Measurements from ENCODE around the gene MAP4K2. TPM values are rescaled to one million over a fixed set of nuclear protein-coding genes. Genes with fewer than 3 reads are reported as not detected.

Gene MAP4K2
- total and polyA plus RNA-seq, 7 donors: 3.0 to 6.7 (median 4.5) TPM

DNA sequence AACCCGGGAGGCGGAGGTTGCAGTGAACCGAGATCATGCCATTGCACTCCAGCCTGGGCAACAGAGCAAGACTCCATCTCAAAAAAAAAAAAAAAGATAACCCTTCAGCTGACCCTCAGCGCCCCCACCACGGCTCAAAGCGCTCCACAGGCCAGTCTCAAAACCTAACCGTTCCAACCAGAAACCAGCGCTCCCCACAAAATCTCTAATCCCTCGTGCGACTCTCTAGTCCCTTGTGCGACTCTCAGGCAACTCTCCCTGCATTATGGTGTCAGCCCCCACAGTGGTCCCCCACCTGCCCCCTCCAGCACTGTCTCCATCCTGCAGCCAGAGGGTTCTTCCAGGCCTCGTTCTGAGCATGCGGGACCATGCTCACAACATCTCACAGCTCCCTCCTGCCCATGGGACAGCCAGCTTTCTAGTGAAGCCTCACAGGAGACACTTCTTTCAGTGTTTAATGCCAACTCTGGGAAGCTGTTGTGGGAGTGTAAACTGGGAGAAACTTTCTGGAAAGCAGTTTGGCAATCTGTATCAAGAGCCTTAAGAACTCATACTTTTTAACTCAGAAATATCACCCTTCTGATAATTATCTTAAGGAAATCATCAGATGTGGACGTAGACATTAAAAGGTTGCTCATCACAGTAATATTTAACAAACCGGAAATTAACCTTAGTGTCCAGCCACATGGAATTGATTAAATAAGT lies 54.9 kb downstream of the MAP4K2 start:
- intact Hi-C loops (cut with DNase I): no loop called here
- H3K27ac ChIP-seq: no peak overlapping the region

DNA sequence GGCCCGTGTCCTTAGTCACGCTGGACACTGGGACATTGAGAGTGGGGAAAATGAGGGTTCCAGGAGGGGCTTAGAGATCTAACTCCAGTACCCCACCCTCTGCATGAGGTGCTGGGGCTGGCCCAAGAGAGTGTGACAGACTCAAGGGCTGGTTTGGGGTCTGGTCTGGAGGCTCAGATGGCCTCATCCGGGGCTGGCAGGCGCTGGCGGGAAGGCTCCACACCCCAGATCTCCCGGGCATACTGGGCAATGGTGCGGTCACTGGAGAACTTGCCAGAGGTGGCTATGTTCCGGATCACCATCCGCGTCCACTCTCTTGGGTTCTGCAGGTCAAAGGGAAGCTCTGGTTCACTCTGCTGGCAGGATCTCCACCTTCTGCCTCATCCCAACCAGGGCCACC lies 56.5 kb downstream of the MAP4K2 start:
- TF ChIP-seq, protein P1, sequence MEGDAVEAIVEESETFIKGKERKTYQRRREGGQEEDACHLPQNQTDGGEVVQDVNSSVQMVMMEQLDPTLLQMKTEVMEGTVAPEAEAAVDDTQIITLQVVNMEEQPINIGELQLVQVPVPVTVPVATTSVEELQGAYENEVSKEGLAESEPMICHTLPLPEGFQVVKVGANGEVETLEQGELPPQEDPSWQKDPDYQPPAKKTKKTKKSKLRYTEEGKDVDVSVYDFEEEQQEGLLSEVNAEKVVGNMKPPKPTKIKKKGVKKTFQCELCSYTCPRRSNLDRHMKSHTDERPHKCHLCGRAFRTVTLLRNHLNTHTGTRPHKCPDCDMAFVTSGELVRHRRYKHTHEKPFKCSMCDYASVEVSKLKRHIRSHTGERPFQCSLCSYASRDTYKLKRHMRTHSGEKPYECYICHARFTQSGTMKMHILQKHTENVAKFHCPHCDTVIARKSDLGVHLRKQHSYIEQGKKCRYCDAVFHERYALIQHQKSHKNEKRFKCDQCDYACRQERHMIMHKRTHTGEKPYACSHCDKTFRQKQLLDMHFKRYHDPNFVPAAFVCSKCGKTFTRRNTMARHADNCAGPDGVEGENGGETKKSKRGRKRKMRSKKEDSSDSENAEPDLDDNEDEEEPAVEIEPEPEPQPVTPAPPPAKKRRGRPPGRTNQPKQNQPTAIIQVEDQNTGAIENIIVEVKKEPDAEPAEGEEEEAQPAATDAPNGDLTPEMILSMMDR (IDR thresholded peaks at IDR 0.05): no peak
- WGBS, 3 donors: 21 to 34% (median 28%) methylated on average over 10 of the region's 10 CpGs
- peak overlapping the region; percentile 82 for H3K27ac ChIP-seq
- peaks cover 0 to 49% of the 10 kb centered on the region in 2 donors for H3K36me3 ChIP-seq (ENCODE audit: insufficient read depth in 1 of 2, low read depth in 1 of 2)
- H3K4me3 ChIP-seq: peak overlapping the region; percentile 76
- peaks cover 44% of the 10 kb centered on the region for H3K4me1 ChIP-seq
- peak in 2 of 4 donors; percentile 7 to 11 for ATAC-seq
- peak in 1 of 2 donors; percentile 67 for DNase-seq
- intact Hi-C loops (cut with DNase I): no loop called here
- H3K27me3 ChIP-seq (ENCODE audit: insufficient read depth in 3 of 3, low read length in 2 of 3): no peaks in the 10 kb centered on the region
- H3K9me3 ChIP-seq: no peaks in the 10 kb centered on the region

More for the DNA sequence above, 54.9 kb downstream of the MAP4K2 start:
- H3K27me3 ChIP-seq (ENCODE audit: insufficient read depth in 3 of 3, low read length in 2 of 3): no peaks in the 10 kb centered on the region
- no peak overlapping the region for H3K4me3 ChIP-seq
- H3K36me3 ChIP-seq (ENCODE audit: insufficient read depth in 1 of 2, low read depth in 1 of 2): peaks cover 0 to 66% of the 10 kb centered on the region in 2 donors
- WGBS, 3 donors: 57 to 79% (median 66%) methylated on average over 15 of the region's 15 CpGs
- peaks cover 39% of the 10 kb centered on the region for H3K4me1 ChIP-seq
- no peaks in the 10 kb centered on the region for H3K9me3 ChIP-seq
- TF ChIP-seq, protein P1 (IDR thresholded peaks at IDR 0.05): no peak
- ATAC-seq: no peak
- peak; percentile 12 to 39 for DNase-seq

GRCh38 chr11:64745521-64746328 lies 57.3 kb downstream of the MAP4K2 start:
- Histone ChIP-seq H3K4me1 (peaks cover 44% of the 10 kb centered on the region), H3K4me3 (peak overlapping the region; percentile 76), H3K27me3 (ENCODE audit: insufficient read depth in 3 of 3, low read length in 2 of 3) (no peaks in the 10 kb centered on the region), H3K9me3 (no peaks in the 10 kb centered on the region), H3K36me3 (ENCODE audit: insufficient read depth in 1 of 2, low read depth in 1 of 2) (peaks cover 0 to 42% of the 10 kb centered on the region in 2 donors), H3K27ac (peak overlapping the region; percentile 82)
- intact Hi-C loops (cut with DNase I): no loop called here
- peak; percentile 50 to 60 (median 58) for ATAC-seq
- TF ChIP-seq, protein P1 (IDR thresholded peaks at IDR 0.05): no peak
- WGBS, 3 donors: 0 to 3% (median 1%) methylated on average over 45 to 52 of the region's 52 CpGs
- peak; percentile 85 to 93 for DNase-seq

DNA sequence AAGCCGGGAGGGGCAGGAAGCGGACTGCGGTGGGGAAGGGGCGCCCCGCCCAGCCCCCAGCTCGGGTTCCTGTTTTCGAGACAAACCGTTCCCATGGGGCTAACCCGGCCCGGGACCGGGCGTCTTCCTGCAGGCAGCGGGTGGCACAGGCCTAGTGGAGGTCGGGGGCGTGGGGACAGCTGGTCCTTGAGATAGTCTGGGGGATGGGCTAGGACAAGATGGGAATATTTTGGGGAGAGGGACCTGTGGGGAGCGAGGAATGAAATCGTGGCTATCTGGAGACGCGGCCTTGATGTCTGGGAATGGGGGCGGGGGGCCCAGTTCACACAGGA lies 57.9 kb downstream of the MAP4K2 start:
- TF ChIP-seq, protein P1 (IDR thresholded peaks at IDR 0.05): no peak
- H3K27me3 ChIP-seq (ENCODE audit: insufficient read depth in 3 of 3, low read length in 2 of 3): no peaks in the 10 kb centered on the region
- H3K9me3 ChIP-seq: no peaks in the 10 kb centered on the region
- intact Hi-C loops (cut with DNase I): no loop called here
- ATAC-seq (no peak), DNase-seq (peak; percentile 80 to 89)
- peak overlapping the region; percentile 76 for H3K4me3 ChIP-seq
- 1 to 3% (median 1%) methylated on average over 16 to 20 of the region's 20 CpGs for WGBS, 3 donors
- H3K36me3 ChIP-seq (ENCODE audit: insufficient read depth in 1 of 2, low read depth in 1 of 2): peaks cover 0 to 36% of the 10 kb centered on the region in 2 donors
- peak overlapping the region; percentile 82 for H3K27ac ChIP-seq
- H3K4me1 ChIP-seq: peaks cover 44% of the 10 kb centered on the region

Measured in psoas muscle (tissue), 8 donors.